HFFc6 (cell line): ENCODE data around the gene PCDHGA5. TPM values are rescaled to one million over a fixed set of nuclear protein-coding genes. Genes with fewer than 3 reads are reported as not detected.
A peak's percentile ranks its signal among the peaks of the same experiment; 100 is the strongest.
"Not testable (repeated sequence)": the region's sequence is repeated elsewhere in the genome, so short reads cannot be mapped to it uniquely, and the experiment has no call there.

Source experiments
- DNase-seq: peaks from one replicate; pipeline ENCODE4 v3.0.0-alpha.2; 2018
- H3K27ac Mint-ChIP-seq: 2 replicates; pipeline ENCODE4 v1.8.0; 2020; ENCODE audit warnings: mild to moderate bottlenecking, mixed read lengths
- H3K27me3 Mint-ChIP-seq: 2 replicates; pipeline ENCODE4 v1.8.0; 2021; ENCODE audit warnings: mild to moderate bottlenecking, moderate library complexity, mixed read lengths; ENCODE audit not compliant: insufficient read depth
- H3K36me3 Mint-ChIP-seq: 2 replicates; pipeline ENCODE4 v1.8.0; 2021; ENCODE audit warnings: low read depth, mixed read lengths
- H3K4me1 Mint-ChIP-seq: 2 replicates; pipeline ENCODE4 v1.8.0; 2020; ENCODE audit warnings: low read depth, mixed read lengths
- H3K4me3 Mint-ChIP-seq: 2 replicates; pipeline ENCODE4 v1.8.0; 2020; ENCODE audit warnings: mild to moderate bottlenecking, moderate library complexity, mixed read lengths
- H3K9me3 Mint-ChIP-seq: 2 replicates; pipeline ENCODE4 v1.8.0; 2020; ENCODE audit warnings: mild to moderate bottlenecking, mixed read lengths
- CTCF ChIP-seq: fragments of 200-600 bp; sonication (generic); IDR thresholded peaks from 2 replicates; pipeline ENCODE4 v1.5.0; 2021; ENCODE audit warnings: antibody characterized with exemption, mild to moderate bottlenecking
- total RNA-seq, 6 experiments: library from RNA; stranded (reverse); fragmentation: NEBNext Ultra II Directional; extraction: Animal tissue kit (Norgen Biotek cat#: 25700); gene quantifications; 2 replicates in 1 of 6; 3 replicates in 5 of 6; pipeline ENCODE4 v1.2.3, GENCODE V29; 2021

The PCDHGA5 gene
- total RNA-seq, 6 experiments from 2014 or later: 0.74 to 1.8 (median 1.0) TPM

- peaks cover 24% of the 10 kb centered on the region for H3K36me3 Mint-ChIP-seq
- H3K9me3 Mint-ChIP-seq: peaks cover 36% of the 10 kb centered on the region
- H3K4me3 Mint-ChIP-seq: no peak overlapping the region
- no peak for DNase-seq
- TF ChIP-seq CTCF: 0 out of 2 replicates have a peak, but pooled peaks have one; percentile 15
- H3K4me1 Mint-ChIP-seq: peaks cover 16% of the 10 kb centered on the region
- peaks cover 4% of the 10 kb centered on the region for H3K27me3 Mint-ChIP-seq
- H3K27ac Mint-ChIP-seq: no peak overlapping the region
These were observed 18.6 kb upstream of the PCDHGA5 start for GRCh38 chr5:141345327-141345726.

DNA sequence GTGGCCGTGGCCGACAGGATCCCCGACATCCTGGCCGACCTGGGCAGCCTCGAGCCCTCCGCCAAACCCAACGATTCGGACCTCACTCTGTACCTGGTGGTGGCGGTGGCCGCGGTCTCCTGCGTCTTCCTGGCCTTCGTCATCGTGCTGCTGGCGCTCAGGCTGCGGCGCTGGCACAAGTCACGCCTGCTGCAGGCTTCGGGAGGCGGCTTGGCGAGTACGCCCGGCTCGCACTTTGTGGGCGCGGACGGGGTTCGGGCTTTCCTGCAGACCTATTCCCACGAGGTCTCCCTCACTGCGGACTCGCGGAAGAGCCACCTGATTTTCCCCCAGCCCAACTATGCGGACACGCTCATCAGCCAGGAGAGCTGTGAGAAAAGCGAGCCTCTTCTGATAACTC, 17.9 kb upstream of the PCDHGA5 start:
- not testable (repeated sequence) for DNase-seq, H3K27me3 Mint-ChIP-seq, H3K4me3 Mint-ChIP-seq, H3K27ac Mint-ChIP-seq
- Mint-ChIP-seq H3K4me1 (peaks cover 19% of the 10 kb centered on the region), H3K9me3 (peaks cover 41% of the 10 kb centered on the region), H3K36me3 (peaks cover 29% of the 10 kb centered on the region)

DNA sequence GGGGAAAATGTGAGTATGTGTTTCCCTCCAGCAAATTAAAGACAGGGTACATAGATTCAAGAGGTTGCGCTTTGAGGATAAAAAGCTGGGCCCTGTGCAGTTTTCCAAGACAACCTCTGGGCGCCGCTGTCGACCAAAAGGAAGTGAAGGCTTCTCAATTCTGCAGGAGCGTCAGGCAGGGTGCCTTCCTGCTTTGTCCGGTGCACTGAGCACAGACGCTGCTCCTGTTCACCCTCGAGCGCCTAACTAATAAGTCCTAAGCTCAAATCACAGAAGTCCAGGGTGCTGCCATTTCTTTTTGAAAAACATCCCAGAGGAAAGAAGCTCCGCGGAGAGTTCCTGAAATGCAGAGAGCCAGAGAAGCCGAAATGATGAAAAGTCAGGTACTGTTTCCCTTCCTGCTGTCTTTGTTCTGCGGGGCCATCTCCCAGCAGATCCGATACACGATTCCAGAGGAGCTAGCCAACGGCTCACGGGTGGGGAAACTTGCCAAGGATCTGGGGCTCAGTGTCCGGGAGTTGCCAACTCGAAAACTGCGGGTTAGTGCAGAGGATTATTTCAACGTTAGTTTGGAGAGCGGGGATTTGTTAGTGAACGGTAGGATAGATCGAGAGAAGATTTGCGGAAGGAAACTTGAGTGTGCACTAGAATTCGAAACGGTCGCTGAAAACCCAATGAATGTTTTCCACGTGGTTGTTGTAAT, 13.9 kb upstream of the PCDHGA5 start, which contains the start of gene PCDHGB1:
TSS of gene PCDHGB1 (plus strand) at position 183 of the 703 bp plus-strand sequence. CDS start at position 345, 162 bp downstream.
- DNase-seq: peak; percentile 53
- H3K36me3 Mint-ChIP-seq: peaks cover 33% of the 10 kb centered on the region
- peaks cover 9% of the 10 kb centered on the region for H3K27me3 Mint-ChIP-seq
- H3K27ac Mint-ChIP-seq: peak within 1 kb of the TSS; percentile 48
- peak within 1 kb of the TSS; percentile 88 for H3K4me3 Mint-ChIP-seq
- H3K4me1 Mint-ChIP-seq: peaks cover 19% of the 10 kb centered on the region
- H3K9me3 Mint-ChIP-seq: peaks cover 46% of the 10 kb centered on the region
- TF ChIP-seq CTCF: peak; percentile 77

DNA sequence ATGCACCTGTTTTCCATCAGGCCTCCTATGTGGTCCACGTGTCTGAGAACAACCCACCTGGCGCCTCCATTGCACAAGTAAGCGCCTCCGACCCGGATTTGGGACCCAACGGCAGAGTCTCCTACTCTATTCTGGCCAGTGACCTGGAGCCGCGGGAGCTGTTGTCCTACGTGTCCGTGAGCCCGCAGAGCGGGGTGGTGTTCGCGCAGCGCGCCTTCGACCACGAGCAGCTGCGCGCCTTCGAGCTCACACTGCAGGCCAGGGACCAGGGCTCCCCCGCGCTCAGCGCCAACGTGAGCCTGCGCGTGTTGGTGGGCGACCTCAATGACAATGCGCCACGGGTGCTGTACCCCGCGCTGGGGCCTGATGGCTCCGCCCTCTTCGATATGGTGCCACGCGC, 12.4 kb upstream of the PCDHGA5 start:
- H3K9me3 Mint-ChIP-seq: peaks cover 51% of the 10 kb centered on the region

DNA sequence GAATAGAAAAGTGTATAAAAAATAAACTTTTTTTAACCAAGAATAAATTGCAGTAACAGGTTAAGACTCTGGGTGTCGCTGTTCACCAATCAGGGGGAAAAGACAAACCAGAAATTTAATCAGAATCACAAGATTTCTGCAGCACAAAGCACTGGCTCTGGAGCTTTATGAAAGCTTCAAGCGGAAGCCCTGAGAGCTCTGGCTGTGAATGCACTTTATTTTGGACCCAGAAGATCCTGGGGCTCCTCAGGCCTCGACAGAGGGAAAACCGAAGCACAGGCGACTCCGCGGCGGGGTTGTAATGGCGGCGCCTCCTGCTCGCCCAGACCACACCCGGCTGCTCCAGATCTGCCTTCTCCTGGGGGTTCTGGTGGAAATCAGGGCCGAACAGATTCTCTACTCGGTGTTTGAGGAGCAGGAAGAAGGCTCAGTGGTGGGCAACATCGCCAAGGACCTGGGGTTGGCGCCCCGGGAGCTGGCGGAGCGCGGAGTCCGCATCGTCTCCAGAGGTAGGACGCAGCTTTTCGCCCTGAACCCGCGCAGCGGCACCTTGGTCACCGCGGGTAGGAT, 9.0 kb upstream of the PCDHGA5 start, which contains the start of gene PCDHGA4:
TSS of gene PCDHGA4 (plus strand) at position 122 of the 570 bp plus-strand sequence. CDS start at position 209, 87 bp downstream.
- DNase-seq: no peak
- Mint-ChIP-seq H3K4me3 (peak within 1 kb of the TSS; percentile 71), H3K4me1 (peaks cover 13% of the 10 kb centered on the region), H3K9me3 (peaks cover 56% of the 10 kb centered on the region), H3K27ac (no peak within 1 kb of the TSS), H3K27me3 (peaks cover 9% of the 10 kb centered on the region), H3K36me3 (peaks cover 45% of the 10 kb centered on the region)
- TF ChIP-seq CTCF: peak; percentile 83

More for the DNA sequence above, 12.4 kb upstream of the PCDHGA5 start:
- H3K4me1 Mint-ChIP-seq: peaks cover 16% of the 10 kb centered on the region
- H3K4me3 Mint-ChIP-seq: no peak overlapping the region
- TF ChIP-seq CTCF: no peak
- H3K27ac Mint-ChIP-seq: no peak overlapping the region
- peaks cover 42% of the 10 kb centered on the region for H3K36me3 Mint-ChIP-seq
- DNase-seq: no peak
- peaks cover 9% of the 10 kb centered on the region for H3K27me3 Mint-ChIP-seq

DNA sequence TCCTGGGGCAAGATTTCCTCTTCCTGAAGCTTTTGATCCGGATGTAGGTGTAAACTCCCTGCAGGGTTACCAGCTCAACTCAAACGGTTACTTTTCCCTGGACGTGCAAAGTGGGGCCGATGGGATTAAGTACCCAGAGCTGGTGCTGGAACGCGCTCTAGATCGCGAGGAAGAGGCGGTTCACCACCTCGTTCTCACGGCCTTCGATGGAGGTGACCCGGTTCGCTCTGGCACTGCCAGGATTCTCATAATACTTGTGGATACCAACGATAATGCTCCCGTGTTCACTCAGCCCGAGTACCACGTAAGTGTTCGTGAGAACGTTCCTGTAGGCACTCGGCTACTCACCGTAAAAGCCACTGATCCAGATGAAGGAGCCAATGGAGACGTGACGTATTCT, 8.3 kb upstream of the PCDHGA5 start:
- Mint-ChIP-seq H3K27me3 (peaks cover 7% of the 10 kb centered on the region), H3K4me1 (peaks cover 10% of the 10 kb centered on the region), H3K4me3 (no peak overlapping the region; the same call in 1 of the 2 replicates), H3K27ac (no peak overlapping the region), H3K9me3 (peaks cover 56% of the 10 kb centered on the region), H3K36me3 (peaks cover 45% of the 10 kb centered on the region)
- no peak for TF ChIP-seq CTCF
- DNase-seq: no peak
